Stimulated activated naive CD8-positive, alpha-beta T cell treated with anti-CD3 and anti-CD28 coated beads, Interleukin-15, amount 100 ng/mL, for 72 hours (primary cell): ENCODE measurements around the gene WFIKKN2.
"Not testable (repeated sequence)": the region's sequence is repeated elsewhere in the genome, so short reads cannot be mapped to it uniquely, and the experiment has no call there.

Experiments
- ATAC-seq: fragments of 150-1000 bp; cut with Tn5 transposase; 2 replicates; pipeline ENCODE4 v1.10.0; 2021; ENCODE audit warnings: mild to moderate bottlenecking, moderate library complexity
- DNase-seq, 2 donors: peaks; one replicate each; pipeline ENCODE4 v3.0.0; 2021 to 2022
- H3K27ac Mint-ChIP-seq, 2 donors: one replicate each; pipeline ENCODE4 v1.8.0; 2022; ENCODE audit warnings: mild to moderate bottlenecking in 2 of 2, mixed read lengths in 2 of 2, moderate library complexity in 2 of 2
- H3K27me3 Mint-ChIP-seq: one replicate; pipeline ENCODE4 v1.8.0; 2022; ENCODE audit warnings: mixed read lengths
- H3K4me1 Mint-ChIP-seq: one replicate; pipeline ENCODE4 v1.8.0; 2022; ENCODE audit warnings: mild to moderate bottlenecking, mixed read lengths
- H3K4me3 Mint-ChIP-seq, 2 donors: one replicate each; pipeline ENCODE4 v1.8.0; 2022; ENCODE audit warnings: mild to moderate bottlenecking in 2 of 2, mixed read lengths in 2 of 2, moderate library complexity in 1 of 2
- H3K9me3 Mint-ChIP-seq, 2 donors: one replicate each; pipeline ENCODE4 v1.8.0; 2022; ENCODE audit warnings: mixed read lengths in 2 of 2

The WFIKKN2 gene

DNA sequence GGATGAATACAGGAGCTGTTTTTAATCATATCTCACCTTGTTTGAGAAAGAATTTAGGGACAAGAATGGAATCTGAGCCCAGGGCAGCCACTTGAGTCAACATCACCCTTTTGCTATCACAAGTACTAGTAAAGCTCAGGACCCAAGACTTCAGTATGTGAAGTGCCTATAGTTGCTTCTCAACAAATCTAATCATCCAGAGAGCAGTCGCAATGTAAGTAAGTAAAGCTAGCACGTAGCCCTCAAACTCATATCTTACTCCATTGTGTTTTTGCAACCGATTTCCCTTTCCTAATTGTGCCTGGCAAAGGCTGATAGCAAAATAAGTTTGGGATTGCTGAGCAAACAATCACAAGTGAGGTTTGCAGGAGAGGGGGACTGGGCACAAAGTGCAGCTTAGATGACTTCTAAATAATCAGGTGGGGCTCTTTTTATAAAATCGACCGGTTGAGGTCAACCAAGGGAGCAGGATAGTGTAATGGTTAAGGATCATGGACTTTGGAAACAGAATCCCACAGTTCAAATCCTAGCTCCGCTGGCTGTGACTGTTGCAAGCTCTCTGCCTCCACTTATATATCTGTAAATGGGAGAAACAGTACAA, 17.7 kb downstream of the WFIKKN2 start:
- Mint-ChIP-seq H3K27me3 (no peaks in the 10 kb centered on the region), H3K4me3 (peak overlapping the region; percentile 80 to 85), H3K4me1 (peaks cover 19% of the 10 kb centered on the region), H3K27ac (no peak overlapping the region), H3K9me3 (no peaks in the 10 kb centered on the region)
- ATAC-seq (no peak), DNase-seq (no peak)

DNA sequence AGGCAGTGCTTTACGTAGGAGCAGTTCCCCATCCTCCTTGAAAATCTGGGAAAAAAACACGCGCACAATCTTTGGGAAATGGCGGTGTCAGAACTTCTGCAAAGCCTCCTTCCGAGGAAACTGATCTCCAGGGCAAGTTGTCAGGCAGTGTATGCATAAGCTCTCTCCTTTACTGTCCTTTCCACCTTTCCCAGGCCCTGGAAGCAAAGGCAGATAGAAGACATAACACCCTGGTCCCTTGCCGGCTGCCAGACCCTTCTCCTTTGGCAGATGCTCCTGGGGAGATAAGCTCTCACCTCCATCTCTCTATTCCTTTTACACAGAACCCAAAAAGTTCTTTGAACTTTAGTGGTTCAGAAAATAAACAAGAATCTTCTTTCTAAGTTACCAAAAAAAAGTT, 18.4 kb downstream of the WFIKKN2 start:
- Mint-ChIP-seq H3K4me3 (no peak overlapping the region), H3K9me3 (no peaks in the 10 kb centered on the region), H3K27me3 (no peaks in the 10 kb centered on the region), H3K27ac (peak overlapping the region in 1 of 2 donors; percentile 49), H3K4me1 (peaks cover 19% of the 10 kb centered on the region)
- ATAC-seq, result no peak
- DNase-seq, result no peak

DNA sequence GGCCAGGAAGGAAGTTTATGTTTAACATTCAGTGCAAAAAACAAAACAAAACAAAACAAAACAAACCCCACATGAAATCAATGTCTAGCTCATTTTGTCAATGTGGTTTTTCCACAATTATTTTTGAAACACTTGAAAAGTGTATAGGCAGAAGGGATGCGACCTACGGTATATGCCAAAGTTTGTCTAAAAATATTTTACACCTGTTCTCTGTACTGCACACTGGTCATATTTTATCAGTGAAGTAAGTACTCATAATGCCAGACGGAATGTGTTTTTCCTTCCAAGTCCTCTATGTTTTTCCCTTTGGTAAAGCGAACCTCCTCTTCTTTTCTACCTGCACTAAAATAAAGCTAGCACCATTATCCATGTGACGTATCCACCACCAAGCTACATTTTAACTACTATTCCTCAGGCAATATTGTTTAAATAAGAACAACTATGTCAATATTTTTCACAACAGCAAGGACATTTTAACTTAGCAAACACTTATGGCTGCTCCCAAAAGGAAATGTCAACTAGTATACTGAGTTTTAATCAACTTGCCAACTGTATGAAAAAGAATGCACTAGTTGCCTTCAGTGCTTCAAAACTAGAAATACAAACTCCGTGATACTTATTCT, 20.4 kb downstream of the WFIKKN2 start:
- DNase-seq (no peak), ATAC-seq (no peak)
- H3K27me3 Mint-ChIP-seq, result no peaks in the 10 kb centered on the region
- H3K4me1 Mint-ChIP-seq, result peaks cover 19% of the 10 kb centered on the region
- no peaks in the 10 kb centered on the region for H3K9me3 Mint-ChIP-seq
- no peak overlapping the region for H3K4me3 Mint-ChIP-seq
- no peak overlapping the region for H3K27ac Mint-ChIP-seq

DNA sequence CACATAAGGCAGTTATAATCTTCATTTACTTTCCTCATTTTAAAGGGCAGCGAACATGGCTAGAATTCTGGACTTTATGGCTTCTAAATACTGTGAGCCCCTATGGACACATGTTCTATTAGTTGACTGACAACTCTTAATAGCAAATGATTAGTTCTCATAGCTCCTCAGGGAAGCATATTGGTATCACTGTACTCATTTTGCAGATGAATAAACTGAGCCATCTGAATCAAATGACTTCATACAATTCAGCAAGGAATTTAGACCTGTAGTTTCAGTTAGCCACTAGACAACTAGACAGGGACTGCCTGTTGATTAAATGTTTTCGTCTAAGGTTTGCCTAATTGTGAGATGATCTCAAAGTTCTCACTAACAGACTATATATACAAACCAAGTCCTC, 21.0 kb downstream of the WFIKKN2 start:
- peaks cover 22% of the 10 kb centered on the region for H3K4me1 Mint-ChIP-seq
- no peak overlapping the region for H3K4me3 Mint-ChIP-seq
- ATAC-seq (no peak), DNase-seq (no peak)
- no peaks in the 10 kb centered on the region for H3K27me3 Mint-ChIP-seq
- H3K27ac Mint-ChIP-seq, result no peak overlapping the region
- H3K9me3 Mint-ChIP-seq, result no peaks in the 10 kb centered on the region

- Mint-ChIP-seq H3K9me3 (no peaks in the 10 kb centered on the region), H3K27me3 (no peaks in the 10 kb centered on the region), H3K27ac (no peak overlapping the region), H3K4me3 (no peak overlapping the region), H3K4me1 (peaks cover 22% of the 10 kb centered on the region)
- DNase-seq (no peak), ATAC-seq (no peak)
Measured at GRCh38 chr17:50858486-50859225, 23.3 kb downstream of the WFIKKN2 start.

GRCh38 chr17:50859727-50860126, 24.3 kb downstream of the WFIKKN2 start:
- not testable (repeated sequence) for H3K4me3 Mint-ChIP-seq, H3K27ac Mint-ChIP-seq, H3K9me3 Mint-ChIP-seq

DNA sequence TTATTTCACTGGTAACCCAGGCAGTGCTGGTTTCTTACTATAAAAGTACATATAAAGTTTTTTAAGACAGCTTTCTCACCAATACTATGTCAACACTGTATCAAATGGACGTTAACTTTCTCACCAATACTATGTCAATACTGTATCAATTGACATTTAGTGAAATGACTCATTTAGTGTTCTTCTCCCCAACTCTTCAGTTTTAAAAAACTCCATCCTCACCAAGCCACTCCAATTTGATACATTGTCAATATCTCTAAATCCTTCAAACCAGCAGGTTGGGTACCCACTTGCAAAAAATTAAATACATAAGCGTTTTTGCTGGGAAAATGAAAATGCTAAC, 25.9 kb downstream of the WFIKKN2 start:
- ATAC-seq, result no peak
- Mint-ChIP-seq H3K9me3 (no peaks in the 10 kb centered on the region), H3K27me3 (no peaks in the 10 kb centered on the region), H3K27ac (no peak overlapping the region), H3K4me1 (peaks cover 32% of the 10 kb centered on the region), H3K4me3 (peak overlapping the region in 1 of 2 donors; percentile 32)
- DNase-seq, result no peak

More at GRCh38 chr17:50859727-50860126, 24.3 kb downstream of the WFIKKN2 start:
- DNase-seq, ATAC-seq, H3K27me3 Mint-ChIP-seq: not testable (repeated sequence)
- peaks cover 32% of the 10 kb centered on the region for H3K4me1 Mint-ChIP-seq

- Mint-ChIP-seq H3K9me3 (no peaks in the 10 kb centered on the region), H3K27ac (no peak overlapping the region), H3K27me3 (no peaks in the 10 kb centered on the region), H3K4me1 (peaks cover 32% of the 10 kb centered on the region), H3K4me3 (peak overlapping the region; percentile 66 to 80)
- no peak for ATAC-seq
- no peak for DNase-seq
Measured at GRCh38 chr17:50861822-50862528, 26.6 kb downstream of the WFIKKN2 start.

DNA sequence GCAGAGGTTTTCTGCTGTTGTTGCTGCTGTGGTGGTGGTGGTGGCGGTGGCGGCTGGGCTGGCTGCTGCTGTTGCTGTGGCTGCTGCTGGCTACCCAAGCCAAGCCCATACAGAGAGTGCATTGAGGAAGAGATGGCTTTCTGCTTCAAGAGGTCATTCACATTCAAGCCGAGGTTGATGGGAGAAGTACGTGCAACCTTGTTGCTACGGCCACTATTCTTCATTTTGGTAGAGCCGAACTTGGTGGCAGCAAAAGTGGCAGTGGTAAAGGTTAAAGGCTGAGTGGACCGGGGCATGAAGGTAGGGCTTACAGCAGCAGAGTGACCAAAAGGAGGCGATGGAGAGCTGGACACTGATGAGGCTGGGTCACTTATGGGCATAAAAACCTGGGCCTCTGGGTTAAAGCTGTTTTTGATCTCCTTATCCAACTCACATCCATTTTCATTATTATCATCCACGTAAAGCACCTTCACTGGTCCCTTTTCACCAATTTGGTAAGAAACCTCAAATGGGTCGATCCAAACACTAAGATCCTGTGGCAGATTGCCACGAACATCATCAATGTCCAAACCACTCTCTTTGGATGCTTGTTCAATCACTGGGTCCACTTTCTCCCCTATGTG, 27.9 kb downstream of the WFIKKN2 start:
- Mint-ChIP-seq H3K4me1 (peaks cover 41% of the 10 kb centered on the region), H3K9me3 (no peaks in the 10 kb centered on the region), H3K4me3 (peak overlapping the region; percentile 55 to 99), H3K27me3 (no peaks in the 10 kb centered on the region), H3K27ac (no peak overlapping the region)
- DNase-seq, result peak in 1 of 2 donors; percentile 55
- ATAC-seq, result no peak

- H3K27ac Mint-ChIP-seq, result peak overlapping the region; percentile 1 to 48
- no peak for DNase-seq
- peak overlapping the region; percentile 88 to 99 for H3K4me3 Mint-ChIP-seq
- H3K9me3 Mint-ChIP-seq, result no peaks in the 10 kb centered on the region
- no peak for ATAC-seq
- H3K27me3 Mint-ChIP-seq, result no peaks in the 10 kb centered on the region
- peaks cover 47% of the 10 kb centered on the region for H3K4me1 Mint-ChIP-seq
Measured at GRCh38 chr17:50863931-50864330, 28.5 kb downstream of the WFIKKN2 start.

DNA sequence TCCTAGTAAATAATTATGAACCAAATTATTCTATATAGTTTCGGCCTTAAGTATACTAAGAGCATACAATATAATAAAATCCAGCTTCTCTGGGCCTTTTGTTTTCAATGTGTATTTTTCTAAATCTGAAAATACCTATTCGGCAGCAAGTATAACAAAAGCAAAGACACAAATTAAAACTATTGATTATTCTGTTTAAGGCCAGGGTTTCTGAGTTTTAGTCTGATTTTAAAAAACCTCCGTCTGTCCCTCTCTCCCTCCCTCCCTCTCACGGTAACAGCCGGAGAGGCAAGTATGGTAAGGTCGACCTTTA, 29.3 kb downstream of the WFIKKN2 start:
- H3K27ac Mint-ChIP-seq, result peak overlapping the region; percentile 96 to 97
- H3K9me3 Mint-ChIP-seq, result no peaks in the 10 kb centered on the region
- DNase-seq (no peak), ATAC-seq (no peak)
- peaks cover 49% of the 10 kb centered on the region for H3K4me1 Mint-ChIP-seq
- peak overlapping the region; percentile 88 to 99 for H3K4me3 Mint-ChIP-seq
- no peaks in the 10 kb centered on the region for H3K27me3 Mint-ChIP-seq

GRCh38 chr17:50865060-50865867, 29.9 kb downstream of the WFIKKN2 start:
- H3K9me3 Mint-ChIP-seq, result no peaks in the 10 kb centered on the region
- peak overlapping the region; percentile 88 to 99 for H3K4me3 Mint-ChIP-seq
- ATAC-seq, result peak; percentile 1
- no peaks in the 10 kb centered on the region for H3K27me3 Mint-ChIP-seq
- DNase-seq, result peak; percentile 57 to 61
- H3K27ac Mint-ChIP-seq, result peak overlapping the region; percentile 96 to 97
- peaks cover 49% of the 10 kb centered on the region for H3K4me1 Mint-ChIP-seq

DNA sequence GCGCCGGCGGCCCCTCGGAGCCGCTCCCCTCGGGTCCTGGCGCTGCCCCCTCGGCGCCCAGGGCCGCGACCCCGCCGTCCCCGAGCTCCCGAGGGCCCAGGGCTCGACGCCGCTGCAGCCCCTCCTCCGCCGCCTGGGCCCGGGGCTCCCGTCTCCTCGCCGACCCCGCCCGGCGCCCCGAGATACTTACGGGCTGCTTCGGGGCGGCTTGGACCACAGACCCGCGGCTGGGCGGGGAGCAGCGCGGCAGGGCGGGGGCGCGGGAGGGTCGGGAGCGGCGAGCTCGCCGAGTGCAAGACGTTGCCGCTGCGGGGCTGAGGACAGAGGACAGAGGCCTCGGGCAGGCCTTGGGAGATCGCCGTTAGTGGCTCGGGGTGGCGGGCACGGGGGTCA, 30.5 kb downstream of the WFIKKN2 start:
- ATAC-seq (no peak), DNase-seq (no peak)
- H3K27ac Mint-ChIP-seq, result no peak overlapping the region
- H3K9me3 Mint-ChIP-seq, result no peaks in the 10 kb centered on the region
- peaks cover 49% of the 10 kb centered on the region for H3K4me1 Mint-ChIP-seq
- peak overlapping the region; percentile 97 to 100 for H3K4me3 Mint-ChIP-seq
- H3K27me3 Mint-ChIP-seq, result no peaks in the 10 kb centered on the region

- DNase-seq (peak; percentile 96 to 97), ATAC-seq (peak; percentile 80)
- Mint-ChIP-seq H3K27me3 (no peaks in the 10 kb centered on the region), H3K27ac (peak within 1 kb of the TSS; percentile 98 to 99), H3K4me3 (peak within 1 kb of the TSS; percentile 97 to 100), H3K9me3 (no peaks in the 10 kb centered on the region), H3K4me1 (peaks cover 51% of the 10 kb centered on the region)
Measured at GRCh38 chr17:50866261-50866949, 31.0 kb downstream of the WFIKKN2 start, which contains the start of gene TOB1. Gene TOB1, minus strand, starts transcription at chr17:50866354. Its CDS starts 2,337 bp downstream, at chr17:50864017.
